OCI-LY7 (cell line): ENCODE measurements around the gene SDCBP2. TPM values are rescaled to one million over a fixed set of nuclear protein-coding genes. Genes with fewer than 3 reads are reported as not detected.

Source experiments
- Bru-seq: library from RNA; stranded (reverse); fragments of 400-500 nt; gene quantifications from one replicate; lab custom pipeline; 2021; lab: Mats Ljungman, UMichigan
- BruChase-seq, 2 experiments: library from RNA; stranded (reverse); fragments of 400-500 nt; gene quantifications; one replicate each; lab custom pipeline; 2021; lab: Mats Ljungman, UMichigan
- BruUV-seq: library from RNA; stranded (reverse); fragments of 400-500 nt; replicated peaks from 2 replicates; lab custom pipeline; 2021; lab: Mats Ljungman, UMichigan
- CTCF ChIA-PET: fragments of 300-600 bp; sonication (Branson Sonifier 250); formaldehyde crosslinking; loops from one replicate; lab custom pipeline; 2022; ENCODE audit warnings: antibody characterized with exemption; ENCODE audit not compliant: unreplicated experiment; lab: Charles Lee
- POLR2A ChIA-PET: fragments of 300-600 bp; sonication (Branson Sonifier 250); formaldehyde crosslinking; loops from one replicate; lab custom pipeline; 2022; ENCODE audit warnings: antibody characterized with exemption; lab: Charles Lee
- DNase-seq: peaks from one replicate; pipeline ENCODE4 v3.0.0-alpha.2; 2015; ENCODE audit warnings: low spot score
- H2AFZ ChIP-seq: fragments of 200-600 bp; sonication (generic), shearing (Covaris generic); 2 replicates; pipeline ENCODE4 v1.6.1; 2014; ENCODE audit warnings: mild to moderate bottlenecking, antibody characterized with exemption, low read length, moderate library complexity
- H3K27ac ChIP-seq: fragments of 200-600 bp; sonication (generic); 2 replicates; pipeline ENCODE4 v1.5.1; 2014; ENCODE audit warnings: mixed run types, low read depth, mild to moderate bottlenecking, moderate library complexity, low read length, inconsistent platforms; ENCODE audit not compliant: poor library complexity, severe bottlenecking
- H3K36me3 ChIP-seq: fragments of 200-600 bp; sonication (generic); 2 replicates; pipeline ENCODE4 v1.6.1; 2014; ENCODE audit warnings: mild to moderate bottlenecking, antibody characterized with exemption, low read length, moderate library complexity, mixed read lengths; ENCODE audit not compliant: insufficient read depth
- H3K4me1 ChIP-seq: fragments of 200-600 bp; sonication (generic); 2 replicates; pipeline ENCODE4 v1.5.1; 2014; ENCODE audit warnings: mild to moderate bottlenecking, low read length; ENCODE audit not compliant: insufficient read depth, poor library complexity, severe bottlenecking
- H3K4me2 ChIP-seq: fragments of 200-600 bp; sonication (generic); 2 replicates; pipeline ENCODE4 v1.6.1; 2014; ENCODE audit warnings: mild to moderate bottlenecking, low read length
- H3K4me3 ChIP-seq: fragments of 200-600 bp; sonication (generic); 2 replicates; pipeline ENCODE4 v1.5.1; 2014; ENCODE audit warnings: mild to moderate bottlenecking, low read depth, low read length; ENCODE audit not compliant: poor library complexity, severe bottlenecking
- H3K79me2 ChIP-seq: fragments of 200-600 bp; sonication (generic); 2 replicates; pipeline ENCODE4 v1.6.1; 2016; ENCODE audit warnings: low read depth, mild to moderate bottlenecking, low read length, moderate library complexity, mixed read lengths; ENCODE audit not compliant: insufficient read depth
- H3K9me2 ChIP-seq: fragments of 200-600 bp; sonication (generic); 2 replicates; pipeline ENCODE4 v1.6.1; 2016; ENCODE audit warnings: mild to moderate bottlenecking, low read length, mixed read lengths; ENCODE audit not compliant: insufficient read depth
- H3K9me3 ChIP-seq: fragments of 200-600 bp; sonication (generic); 2 replicates; pipeline ENCODE4 v1.6.1; 2014; ENCODE audit warnings: mild to moderate bottlenecking, mixed run types, low read length, mixed read lengths
- H4K20me1 ChIP-seq: fragments of 200-600 bp; sonication (generic); 2 replicates; pipeline ENCODE4 v1.6.1; 2014; ENCODE audit warnings: mild to moderate bottlenecking, antibody characterized with exemption, low read length, moderate library complexity, mixed read lengths; ENCODE audit not compliant: insufficient read depth
- EZH2phosphoT487 ChIP-seq: fragments of 200-600 bp; sonication (generic); IDR thresholded peaks from 2 replicates; pipeline ENCODE4 v1.6.1; 2018; ENCODE audit warnings: low read depth, borderline replicate concordance, mild to moderate bottlenecking, mixed run types, antibody characterized with exemption, low read length, moderate library complexity, mixed read lengths
- intact Hi-C: fragments of 100-400 bp; cut with micrococcal nuclease; formaldehyde crosslinking; loops from one replicate; pipeline ENCODE4 v1.10.0; 2022; ENCODE audit not compliant: unreplicated experiment
- long read RNA-seq: library from polyadenylated mRNA; stranded (forward); transcript quantifications from one replicate; pipeline ENCODE4 v2.0.0, GENCODE V29; 2022
- total RNA-seq, 2 experiments: library from RNA; depleted of rRNA in 1 of 2; stranded (reverse); fragments of >200 nt in 1 of 2; shearing (Covaris generic) in 1 of 2; gene quantifications; 2 replicates each; pipeline ENCODE4 v1.2.3, GENCODE V29; 2014 to 2022
- TF ChIP-seq, protein P1 (sequence below): fragments of 200-600 bp; sonication (generic); conservative IDR thresholded peaks from 2 replicates; pipeline ENCODE4 v1.5.1; 2014; ENCODE audit warnings: mild to moderate bottlenecking, antibody characterized with exemption, low read length, moderate library complexity, mixed read lengths

The SDCBP2 gene, protein sequence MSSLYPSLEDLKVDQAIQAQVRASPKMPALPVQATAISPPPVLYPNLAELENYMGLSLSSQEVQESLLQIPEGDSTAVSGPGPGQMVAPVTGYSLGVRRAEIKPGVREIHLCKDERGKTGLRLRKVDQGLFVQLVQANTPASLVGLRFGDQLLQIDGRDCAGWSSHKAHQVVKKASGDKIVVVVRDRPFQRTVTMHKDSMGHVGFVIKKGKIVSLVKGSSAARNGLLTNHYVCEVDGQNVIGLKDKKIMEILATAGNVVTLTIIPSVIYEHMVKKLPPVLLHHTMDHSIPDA
- total RNA-seq (2014; rRNA removed; shearing (Covaris generic)) (1.8 and 2.8 TPM in 2 replicates), total RNA-seq (2022) (2.5 and 2.6 TPM in 2 replicates), Bru-seq, nascent RNA (percentile 26 among the genes with signal in this experiment), BruChase-seq, experiment 1, labeled RNA remaining after a 6-hour chase (percentile 33 among the genes with signal in this experiment), BruChase-seq, experiment 2, labeled RNA remaining after a 2-hour chase (percentile 40 among the genes with signal in this experiment)
- long read RNA-seq, partial matches to known transcripts = 1 of 9 reads
- long read RNA-seq, other reads (novel, unspliced or antisense) = 8 of 9 reads

DNA sequence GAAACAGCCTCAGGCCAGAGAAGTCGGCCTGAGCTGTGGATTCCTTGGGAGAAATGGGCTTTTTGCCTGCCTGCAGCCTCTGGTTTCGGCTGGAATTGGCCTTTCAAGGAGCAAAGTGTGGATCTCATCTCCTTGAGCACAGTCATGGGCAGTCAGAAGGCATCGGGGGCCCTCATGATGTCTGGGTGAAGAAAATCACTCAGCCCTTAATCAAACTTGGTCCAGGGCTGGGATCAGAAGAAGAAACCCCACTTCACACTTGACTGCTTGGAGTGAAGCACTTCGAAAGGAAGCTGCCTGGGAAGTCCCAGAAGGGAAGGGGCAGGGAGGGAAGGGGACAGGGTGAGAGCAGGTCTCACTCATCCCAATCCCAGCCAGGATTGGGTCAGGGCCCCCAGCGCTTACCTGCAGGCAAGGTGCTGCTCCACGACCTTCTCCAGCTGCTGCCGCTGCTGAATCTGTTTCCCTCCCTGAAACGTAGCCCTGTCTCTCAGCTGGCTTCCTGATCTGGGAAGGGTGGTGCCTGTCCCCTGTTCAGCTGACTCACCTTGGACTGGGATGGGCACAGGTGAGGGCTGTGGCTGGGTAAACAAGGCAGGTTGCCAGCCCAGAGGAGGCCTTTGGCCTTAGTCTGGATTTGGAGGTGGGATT lies at the start of gene SDCBP2:
Gene SDCBP2 (minus strand): TSS at position 460 of the 651 bp plus-strand sequence. CDS start 8,723 bp downstream, outside the sequence.
- TF ChIP-seq EZH2phosphoT487 = no peak
- TF ChIP-seq, protein P1, sequence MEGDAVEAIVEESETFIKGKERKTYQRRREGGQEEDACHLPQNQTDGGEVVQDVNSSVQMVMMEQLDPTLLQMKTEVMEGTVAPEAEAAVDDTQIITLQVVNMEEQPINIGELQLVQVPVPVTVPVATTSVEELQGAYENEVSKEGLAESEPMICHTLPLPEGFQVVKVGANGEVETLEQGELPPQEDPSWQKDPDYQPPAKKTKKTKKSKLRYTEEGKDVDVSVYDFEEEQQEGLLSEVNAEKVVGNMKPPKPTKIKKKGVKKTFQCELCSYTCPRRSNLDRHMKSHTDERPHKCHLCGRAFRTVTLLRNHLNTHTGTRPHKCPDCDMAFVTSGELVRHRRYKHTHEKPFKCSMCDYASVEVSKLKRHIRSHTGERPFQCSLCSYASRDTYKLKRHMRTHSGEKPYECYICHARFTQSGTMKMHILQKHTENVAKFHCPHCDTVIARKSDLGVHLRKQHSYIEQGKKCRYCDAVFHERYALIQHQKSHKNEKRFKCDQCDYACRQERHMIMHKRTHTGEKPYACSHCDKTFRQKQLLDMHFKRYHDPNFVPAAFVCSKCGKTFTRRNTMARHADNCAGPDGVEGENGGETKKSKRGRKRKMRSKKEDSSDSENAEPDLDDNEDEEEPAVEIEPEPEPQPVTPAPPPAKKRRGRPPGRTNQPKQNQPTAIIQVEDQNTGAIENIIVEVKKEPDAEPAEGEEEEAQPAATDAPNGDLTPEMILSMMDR = no peak
- Histone ChIP-seq H3K79me2 (peaks cover 40% of the 10 kb centered on the region), H3K9me3 (no peaks in the 10 kb centered on the region), H3K27ac (no peak within 1 kb of the TSS), H2AFZ (no peak within 1 kb of the TSS), H3K4me3 (no peak within 1 kb of the TSS), H3K9me2 (no peaks in the 10 kb centered on the region), H3K36me3 (peaks cover 28% of the 10 kb centered on the region), H4K20me1 (peaks cover 15% of the 10 kb centered on the region), H3K4me1 (peaks cover 47% of the 10 kb centered on the region), H3K4me2 (peak within 1 kb of the TSS; percentile 33; the same call in 1 of the 2 replicates)
- DNase-seq = no peak
- ChIA-PET CTCF (no interaction called here), POLR2A (no interaction called here)
- intact Hi-C loops = no loop called here
- no TSS peak for BruUV-seq

DNA sequence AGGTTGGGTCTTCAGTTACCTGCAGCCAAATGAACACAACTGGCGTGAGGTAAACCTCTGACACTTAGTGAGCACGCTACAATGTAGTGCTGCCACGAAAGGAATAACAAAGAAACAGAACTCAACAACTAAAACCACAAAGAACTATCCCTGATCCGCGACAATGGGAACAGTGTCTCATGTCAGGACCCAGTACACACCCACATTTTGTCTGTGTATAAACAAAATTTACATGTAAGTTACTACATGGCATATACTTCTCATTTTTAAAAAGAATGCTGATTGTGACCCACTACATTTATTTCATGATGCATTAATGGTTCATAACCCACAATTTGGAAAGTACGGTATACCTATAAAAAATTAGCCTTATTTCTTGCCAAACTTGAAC lies 49.8 kb upstream of the SDCBP2 start:
- ChIA-PET CTCF (no interaction called here), POLR2A (interaction anchor here (0.7 kb wide), 1 partner anchor 1050 kb away, joined by 3 read pairs; no protein-coding TSS in a partner anchor)
- Histone ChIP-seq H4K20me1 (peaks cover 74% of the 10 kb centered on the region), H3K4me1 (peaks cover 28% of the 10 kb centered on the region), H3K9me2 (no peaks in the 10 kb centered on the region), H3K79me2 (peaks cover 87% of the 10 kb centered on the region), H3K9me3 (no peaks in the 10 kb centered on the region), H3K36me3 (peaks cover 50% of the 10 kb centered on the region), H2AFZ (no peak overlapping the region), H3K4me2 (no peak overlapping the region), H3K4me3 (no peak overlapping the region), H3K27ac (no peak overlapping the region)
- intact Hi-C loops = no loop called here
- BruUV-seq = no TSS peak
- TF ChIP-seq EZH2phosphoT487 = no peak
- TF ChIP-seq, protein P1 = no peak
- DNase-seq = no peak
